Measurements from ENCODE around the gene PPDPF.
"Not testable (repeated sequence)": the region's sequence is repeated elsewhere in the genome, so short reads cannot be mapped to it uniquely, and the experiment has no call there.

PPDPF gene, protein sequence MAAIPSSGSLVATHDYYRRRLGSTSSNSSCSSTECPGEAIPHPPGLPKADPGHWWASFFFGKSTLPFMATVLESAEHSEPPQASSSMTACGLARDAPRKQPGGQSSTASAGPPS

DNA sequence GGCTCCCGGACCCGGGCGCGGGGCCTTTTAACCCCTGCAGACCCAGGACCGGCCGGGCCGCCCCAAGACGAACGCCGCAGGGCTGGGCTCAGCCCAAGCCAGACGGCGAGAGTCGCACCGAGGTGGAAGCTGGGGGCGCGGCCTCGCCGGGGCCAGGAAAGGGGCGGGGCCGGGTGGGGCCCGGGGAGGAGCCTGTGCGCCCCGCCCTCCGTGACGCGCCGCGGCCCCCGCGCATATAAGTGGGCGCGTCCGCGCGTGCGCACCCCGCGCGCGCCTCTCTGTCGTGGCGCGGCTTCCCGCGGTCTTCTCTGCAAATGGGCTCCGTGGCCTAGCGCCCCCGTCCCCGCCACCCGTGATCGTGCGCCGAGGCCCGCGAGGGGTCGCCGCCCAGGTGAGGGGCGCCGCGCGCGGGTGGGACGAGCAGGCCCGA, at the start of gene PPDPF:
Gene PPDPF (plus strand): TSS at position 262 of the 430 bp plus-strand sequence. CDS start 544 bp downstream, outside the sequence.
- DNase-seq: peak; percentile 79

- DNase-seq: no peak
Observed at GRCh38 chr20:63471002-63471716, 49.4 kb upstream of the PPDPF start.

DNA sequence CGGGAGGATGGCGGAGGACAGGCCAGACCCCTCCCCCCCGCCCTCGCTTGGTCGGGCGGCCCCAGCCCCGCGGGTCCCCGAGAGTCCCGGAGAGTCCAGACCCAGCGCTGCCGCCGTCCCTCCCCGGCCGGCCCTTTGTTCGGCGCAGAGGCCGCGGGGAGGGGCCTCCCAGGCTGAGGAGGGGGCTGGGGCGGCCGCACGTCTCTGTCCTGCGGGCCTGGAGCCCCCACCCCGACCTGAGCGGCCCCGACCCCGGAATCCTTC, 48.9 kb upstream of the PPDPF start:
- DNase-seq: no peak

GRCh38 chr20:63471981-63472831, 48.4 kb upstream of the PPDPF start, which contains the start of gene KCNQ2:
TSS of gene KCNQ2 (minus strand) at chr20:63472655. CDS start at chr20:63472463, 192 bp downstream.
- DNase-seq: no peak

DNA sequence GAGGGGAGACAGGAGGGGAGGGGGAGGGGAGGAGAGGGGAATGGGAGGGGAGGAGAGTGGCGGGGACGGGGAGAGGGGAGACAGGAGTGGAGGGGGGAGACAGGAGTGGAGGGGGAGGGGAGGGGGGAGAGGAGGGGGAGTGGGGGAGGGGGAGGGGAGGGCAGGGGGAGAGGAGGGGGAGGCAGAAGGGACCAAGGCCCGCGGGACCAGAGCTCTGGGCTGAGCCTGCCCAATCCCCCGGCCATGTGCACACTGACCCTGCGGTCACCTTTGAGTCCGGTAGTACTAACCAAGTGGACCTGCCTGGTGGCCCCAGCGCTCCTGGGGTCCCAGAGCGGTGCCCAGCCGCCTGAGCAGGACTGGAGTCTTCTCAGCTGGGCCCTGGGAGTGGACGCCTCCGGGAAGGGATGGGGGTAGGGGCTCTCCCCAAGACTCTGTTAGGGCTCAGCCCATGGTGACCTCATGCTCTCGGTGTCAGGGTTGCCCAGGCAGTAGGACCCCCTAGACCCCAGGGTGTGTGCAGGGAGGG, 47.6 kb upstream of the PPDPF start:
- DNase-seq: no peak

- no peak for DNase-seq
Observed at GRCh38 chr20:63473555-63474449, 46.8 kb upstream of the PPDPF start.

DNA sequence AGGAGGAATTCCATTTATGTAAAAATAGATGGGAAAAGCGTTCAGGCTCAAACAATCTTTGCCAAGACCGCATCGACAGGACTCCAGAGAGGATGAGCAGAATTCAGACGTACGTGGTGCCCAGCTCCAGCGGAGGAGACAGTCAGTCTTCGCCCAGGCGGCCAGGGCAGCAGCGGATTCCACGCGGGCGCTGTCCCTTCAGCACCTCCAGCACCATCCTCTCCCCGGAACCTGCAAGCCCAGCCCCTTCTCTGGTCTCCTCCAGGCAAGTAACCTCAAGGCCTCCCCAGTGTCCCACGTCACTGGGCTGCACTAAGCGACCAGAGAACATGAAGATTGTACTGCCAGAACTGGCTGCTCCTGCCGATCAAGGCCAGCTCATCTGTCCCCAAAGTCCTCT, 45.4 kb upstream of the PPDPF start:
- no peak for DNase-seq

DNA sequence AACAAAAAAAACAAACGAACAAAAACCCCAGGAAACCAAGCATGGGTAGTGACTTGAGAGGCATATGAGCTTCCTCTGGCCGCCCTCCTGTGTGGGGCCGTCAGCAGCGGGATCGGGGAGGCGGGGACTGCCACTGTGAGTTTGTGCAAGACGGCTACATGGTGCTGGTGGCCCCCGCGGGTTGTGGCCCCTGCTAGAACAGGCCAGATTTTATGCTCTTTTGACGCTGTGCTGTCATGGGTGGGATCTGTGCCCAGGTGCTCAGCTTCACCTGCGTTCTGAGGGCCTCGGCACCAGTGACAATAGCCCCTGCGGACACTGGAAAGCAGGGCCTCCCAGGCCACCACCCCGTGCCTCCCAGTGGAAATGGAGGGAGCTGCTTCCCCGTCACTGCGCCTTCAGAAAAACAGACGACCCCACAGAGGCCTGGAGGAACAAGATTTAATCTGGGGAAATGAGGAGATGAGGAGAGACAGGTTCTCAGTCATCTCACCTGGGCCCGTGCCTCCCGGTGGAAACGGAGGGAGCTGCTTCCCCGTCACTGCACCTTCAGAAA, 43.4 kb upstream of the PPDPF start:
- DNase-seq: no peak

- no peak for DNase-seq
Observed at GRCh38 chr20:63477944-63478343, 42.6 kb upstream of the PPDPF start.

- no peak for DNase-seq
Observed at GRCh38 chr20:63478346-63479302, 41.9 kb upstream of the PPDPF start.

DNA sequence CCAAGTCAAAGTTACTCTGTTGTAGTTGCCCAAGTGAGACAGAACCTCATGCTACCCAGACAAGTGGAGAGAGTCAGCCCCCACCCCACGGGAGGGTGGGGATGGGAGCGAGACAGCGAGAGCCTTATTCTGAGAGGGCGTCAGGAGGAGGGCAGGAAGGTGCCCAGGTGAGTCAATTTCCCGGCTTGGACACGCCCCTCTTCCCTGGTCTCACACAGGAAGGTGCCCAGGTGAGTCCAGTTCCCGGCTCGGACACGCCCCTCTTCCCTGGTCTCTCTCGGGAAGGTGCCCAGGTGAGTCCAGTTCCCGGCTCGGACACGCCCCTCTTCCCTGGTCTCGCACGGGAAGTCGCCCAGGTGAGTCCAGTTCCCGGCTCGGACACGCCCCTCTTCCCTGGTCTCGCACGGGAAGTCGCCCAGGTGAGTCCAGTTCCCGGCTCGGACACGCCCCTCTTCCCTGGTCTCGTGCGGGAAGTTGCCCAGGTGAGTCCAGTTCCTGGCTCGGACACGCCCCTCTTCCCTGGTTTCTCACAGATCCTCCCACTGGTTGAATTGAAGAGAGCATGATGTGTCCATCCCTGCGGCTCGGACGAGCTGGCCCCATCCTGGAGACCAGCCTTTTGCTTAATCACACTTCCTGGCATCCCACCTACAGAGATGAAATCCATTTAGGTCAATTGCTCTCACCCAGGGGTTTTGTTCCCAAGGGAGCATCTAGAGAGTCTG, 40.7 kb upstream of the PPDPF start:
- not testable (repeated sequence) for DNase-seq

- DNase-seq: no peak
Observed at GRCh38 chr20:63481503-63481902, 39.1 kb upstream of the PPDPF start.

DNA sequence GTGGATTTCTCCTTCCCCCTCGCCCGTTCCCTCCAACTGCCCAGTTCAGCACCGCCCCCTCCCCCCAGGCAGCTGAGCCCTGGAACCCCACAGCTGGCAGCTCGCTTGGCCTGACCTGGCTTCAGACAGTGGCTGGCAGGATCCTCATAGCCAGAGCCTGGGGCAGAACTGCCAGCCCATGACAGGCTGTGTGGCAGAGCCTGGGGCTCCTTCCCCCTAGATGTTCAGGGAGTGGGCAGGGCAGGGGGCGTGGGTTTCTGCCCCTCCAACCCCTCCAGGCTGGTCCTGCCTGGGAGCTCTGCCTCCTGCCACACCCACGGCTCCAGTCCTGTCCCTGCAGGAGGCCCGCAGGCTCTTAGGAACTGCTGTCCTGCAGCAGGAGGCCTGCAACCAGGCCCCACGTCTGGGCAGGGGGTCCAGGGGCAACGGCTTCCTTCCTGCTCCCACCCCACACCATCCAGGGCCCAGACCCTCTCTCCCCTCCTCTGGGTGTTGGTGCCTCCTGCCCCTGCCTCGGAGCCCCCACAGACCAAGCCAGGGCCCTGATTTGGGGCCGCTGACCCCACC, 38.5 kb upstream of the PPDPF start:
- no peak for DNase-seq

DNA sequence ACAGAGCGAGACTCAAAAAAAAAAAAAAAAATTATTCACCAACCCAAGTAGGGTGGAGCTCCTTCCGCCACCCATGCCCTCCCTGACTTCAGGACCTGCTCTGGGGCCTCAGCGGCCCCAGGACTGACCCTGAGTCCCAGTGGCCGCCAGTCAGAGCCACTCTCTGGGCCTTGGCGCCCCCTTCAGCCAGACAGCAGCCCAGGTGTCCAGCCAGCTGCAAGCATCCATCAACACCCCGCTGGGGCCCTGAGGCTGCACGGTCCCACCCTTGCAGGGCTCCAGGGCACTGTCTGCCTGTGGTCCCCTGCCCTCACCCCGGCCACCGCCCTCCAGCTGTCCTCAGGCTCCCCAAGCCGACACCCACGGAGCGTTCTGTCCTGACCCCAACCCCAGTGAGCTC, 36.7 kb upstream of the PPDPF start:
- DNase-seq: no peak

- DNase-seq: no peak
Observed at GRCh38 chr20:63484236-63484635, 36.3 kb upstream of the PPDPF start.

DNA sequence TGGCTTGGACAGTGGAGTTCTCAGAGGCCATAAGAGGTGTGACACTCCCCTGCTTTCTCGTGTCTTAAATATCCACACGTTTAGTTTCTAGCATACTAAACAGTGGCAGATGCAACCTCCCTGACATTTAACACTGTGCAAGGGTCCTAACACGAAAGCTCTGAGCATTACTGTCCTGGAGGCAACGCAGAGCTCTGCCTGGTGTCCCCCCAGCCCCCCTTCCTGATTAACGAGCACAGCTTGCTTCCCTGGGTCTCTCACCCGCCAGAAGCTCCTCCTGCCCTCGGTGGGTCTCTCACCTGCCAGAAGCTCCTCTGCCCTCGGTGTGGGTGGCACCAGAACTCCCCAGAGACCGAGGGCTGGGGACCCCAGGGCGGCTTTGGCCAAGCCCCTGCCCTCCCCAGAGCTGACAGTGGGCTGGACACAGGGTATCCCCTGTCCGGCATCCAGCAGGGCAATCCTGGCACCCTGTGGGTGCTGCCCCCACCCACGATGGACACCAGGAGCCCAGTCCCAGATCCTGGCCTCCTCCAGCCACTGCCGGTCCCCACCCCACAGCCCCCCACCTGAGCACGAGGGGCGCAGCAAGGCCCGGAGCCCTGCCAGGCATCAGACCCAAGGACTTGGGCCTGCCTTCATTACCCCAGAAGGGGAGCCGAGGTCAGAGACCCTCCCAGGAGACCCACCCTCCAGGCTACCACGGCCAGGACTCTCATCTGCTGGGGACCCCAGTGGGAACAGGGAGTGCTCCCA, 35.7 kb upstream of the PPDPF start:
- no peak for DNase-seq

DNA sequence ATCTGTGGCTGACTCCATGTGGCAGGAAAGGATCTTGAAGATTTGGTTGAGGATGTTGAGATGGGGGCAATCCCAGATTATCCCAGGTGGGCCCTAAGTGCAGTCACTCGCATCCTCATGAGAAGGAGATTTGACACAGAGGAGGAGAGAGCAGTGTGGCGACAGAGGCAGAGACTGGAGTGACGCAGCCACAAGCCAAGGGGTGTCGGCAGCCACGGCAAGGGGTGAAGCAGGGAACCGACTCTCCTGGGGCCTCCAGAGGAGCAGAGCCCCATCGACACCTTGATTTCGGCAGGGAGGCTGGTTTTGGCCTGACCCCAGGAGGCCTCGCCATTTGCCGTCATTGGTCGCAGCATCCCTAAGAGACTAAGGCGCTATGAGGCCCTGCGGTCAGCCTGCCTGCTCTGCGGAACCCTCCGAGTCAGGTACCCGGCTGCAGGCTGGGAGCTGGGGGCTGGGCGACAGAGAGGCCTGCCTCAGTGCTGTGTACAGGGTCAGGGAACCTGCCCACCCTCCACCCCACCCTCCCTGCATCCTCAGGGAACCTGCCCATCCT, 34.2 kb upstream of the PPDPF start:
- no peak for DNase-seq

GRCh38 chr20:63487116-63487764, 33.3 kb upstream of the PPDPF start:
- no peak for DNase-seq
